ENCODE results near the gene PRPSAP1.
A peak's percentile ranks its signal among the peaks of the same experiment; 100 is the strongest.

PRPSAP1 gene

DNA sequence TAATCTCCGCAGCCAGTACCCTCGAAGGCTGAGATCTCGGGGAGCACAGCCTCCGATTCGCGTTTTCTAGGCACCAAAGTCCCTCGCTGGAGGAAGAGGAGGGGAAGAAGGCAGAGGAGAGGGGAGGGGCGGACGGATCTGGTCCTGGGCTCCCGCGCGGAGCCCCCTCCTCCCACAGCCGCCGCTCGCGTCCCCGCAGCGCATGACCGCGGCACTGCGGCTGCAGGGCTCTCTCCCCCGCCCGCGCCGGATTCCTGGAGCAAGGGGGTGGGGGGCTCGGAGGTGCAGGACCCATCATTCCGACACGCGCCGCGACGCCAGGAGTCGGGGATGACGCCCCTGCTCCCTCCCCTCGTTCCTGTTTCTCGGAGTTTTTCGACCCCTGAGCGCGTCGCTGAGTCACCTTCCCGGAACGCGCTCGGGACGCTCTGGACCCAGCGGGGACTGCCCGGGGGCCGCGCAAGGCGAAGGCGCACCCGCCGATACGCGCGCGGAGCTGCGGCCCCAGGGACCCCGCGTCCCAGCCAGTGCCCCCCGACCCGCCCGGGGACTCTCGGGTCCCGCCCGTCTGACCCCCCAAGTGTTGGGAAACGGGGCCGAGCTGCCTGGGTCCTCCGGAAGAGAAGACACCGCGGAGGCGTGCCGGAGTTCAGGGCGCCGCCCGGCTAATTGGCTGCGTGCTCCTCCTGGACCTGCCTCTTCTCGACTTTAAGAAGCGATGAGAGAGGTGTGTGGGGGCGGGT lies 29.3 kb upstream of the PRPSAP1 start:
- TF ChIP-seq ZFP3 (CRISPR knock-in tag; IDR thresholded peaks at IDR 0.05) (no peak), ZNF70 (CRISPR knock-in tag; IDR thresholded peaks at IDR 0.05) (no peak), GLIS3 (CRISPR knock-in tag; IDR thresholded peaks at IDR 0.05) (no peak), ISL1 (CRISPR knock-in tag; IDR thresholded peaks at IDR 0.05) (no peak), TOX (CRISPR knock-in tag; IDR thresholded peaks at IDR 0.05; ENCODE audit: borderline replicate concordance) (no peak), RARB (CRISPR knock-in tag; IDR thresholded peaks at IDR 0.05) (no peak), ZFP30 (CRISPR knock-in tag; IDR thresholded peaks at IDR 0.05) (no peak)
- TF ChIP-seq, protein P1, sequence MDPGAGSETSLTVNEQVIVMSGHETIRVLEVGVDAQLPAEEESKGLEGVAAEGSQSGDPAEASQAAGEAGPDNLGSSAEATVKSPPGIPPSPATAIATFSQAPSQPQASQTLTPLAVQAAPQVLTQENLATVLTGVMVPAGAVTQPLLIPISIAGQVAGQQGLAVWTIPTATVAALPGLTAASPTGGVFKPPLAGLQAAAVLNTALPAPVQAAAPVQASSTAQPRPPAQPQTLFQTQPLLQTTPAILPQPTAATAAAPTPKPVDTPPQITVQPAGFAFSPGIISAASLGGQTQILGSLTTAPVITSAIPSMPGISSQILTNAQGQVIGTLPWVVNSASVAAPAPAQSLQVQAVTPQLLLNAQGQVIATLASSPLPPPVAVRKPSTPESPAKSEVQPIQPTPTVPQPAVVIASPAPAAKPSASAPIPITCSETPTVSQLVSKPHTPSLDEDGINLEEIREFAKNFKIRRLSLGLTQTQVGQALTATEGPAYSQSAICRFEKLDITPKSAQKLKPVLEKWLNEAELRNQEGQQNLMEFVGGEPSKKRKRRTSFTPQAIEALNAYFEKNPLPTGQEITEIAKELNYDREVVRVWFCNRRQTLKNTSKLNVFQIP (CRISPR knock-in tag; IDR thresholded peaks at IDR 0.05; ENCODE audit: borderline replicate concordance, low read depth), result no peak
- TF ChIP-seq, protein P2, sequence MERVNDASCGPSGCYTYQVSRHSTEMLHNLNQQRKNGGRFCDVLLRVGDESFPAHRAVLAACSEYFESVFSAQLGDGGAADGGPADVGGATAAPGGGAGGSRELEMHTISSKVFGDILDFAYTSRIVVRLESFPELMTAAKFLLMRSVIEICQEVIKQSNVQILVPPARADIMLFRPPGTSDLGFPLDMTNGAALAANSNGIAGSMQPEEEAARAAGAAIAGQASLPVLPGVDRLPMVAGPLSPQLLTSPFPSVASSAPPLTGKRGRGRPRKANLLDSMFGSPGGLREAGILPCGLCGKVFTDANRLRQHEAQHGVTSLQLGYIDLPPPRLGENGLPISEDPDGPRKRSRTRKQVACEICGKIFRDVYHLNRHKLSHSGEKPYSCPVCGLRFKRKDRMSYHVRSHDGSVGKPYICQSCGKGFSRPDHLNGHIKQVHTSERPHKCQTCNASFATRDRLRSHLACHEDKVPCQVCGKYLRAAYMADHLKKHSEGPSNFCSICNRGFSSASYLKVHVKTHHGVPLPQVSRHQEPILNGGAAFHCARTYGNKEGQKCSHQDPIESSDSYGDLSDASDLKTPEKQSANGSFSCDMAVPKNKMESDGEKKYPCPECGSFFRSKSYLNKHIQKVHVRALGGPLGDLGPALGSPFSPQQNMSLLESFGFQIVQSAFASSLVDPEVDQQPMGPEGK (CRISPR knock-in tag; IDR thresholded peaks at IDR 0.05; ENCODE audit: borderline replicate concordance), result no peak
- TF ChIP-seq, protein P3, sequence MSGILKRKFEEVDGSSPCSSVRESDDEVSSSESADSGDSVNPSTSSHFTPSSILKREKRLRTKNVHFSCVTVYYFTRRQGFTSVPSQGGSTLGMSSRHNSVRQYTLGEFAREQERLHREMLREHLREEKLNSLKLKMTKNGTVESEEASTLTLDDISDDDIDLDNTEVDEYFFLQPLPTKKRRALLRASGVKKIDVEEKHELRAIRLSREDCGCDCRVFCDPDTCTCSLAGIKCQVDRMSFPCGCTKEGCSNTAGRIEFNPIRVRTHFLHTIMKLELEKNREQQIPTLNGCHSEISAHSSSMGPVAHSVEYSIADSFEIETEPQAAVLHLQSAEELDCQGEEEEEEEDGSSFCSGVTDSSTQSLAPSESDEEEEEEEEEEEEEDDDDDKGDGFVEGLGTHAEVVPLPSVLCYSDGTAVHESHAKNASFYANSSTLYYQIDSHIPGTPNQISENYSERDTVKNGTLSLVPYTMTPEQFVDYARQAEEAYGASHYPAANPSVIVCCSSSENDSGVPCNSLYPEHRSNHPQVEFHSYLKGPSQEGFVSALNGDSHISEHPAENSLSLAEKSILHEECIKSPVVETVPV (CRISPR knock-in tag; IDR thresholded peaks at IDR 0.05), result no peak
- TF ChIP-seq, protein P4, sequence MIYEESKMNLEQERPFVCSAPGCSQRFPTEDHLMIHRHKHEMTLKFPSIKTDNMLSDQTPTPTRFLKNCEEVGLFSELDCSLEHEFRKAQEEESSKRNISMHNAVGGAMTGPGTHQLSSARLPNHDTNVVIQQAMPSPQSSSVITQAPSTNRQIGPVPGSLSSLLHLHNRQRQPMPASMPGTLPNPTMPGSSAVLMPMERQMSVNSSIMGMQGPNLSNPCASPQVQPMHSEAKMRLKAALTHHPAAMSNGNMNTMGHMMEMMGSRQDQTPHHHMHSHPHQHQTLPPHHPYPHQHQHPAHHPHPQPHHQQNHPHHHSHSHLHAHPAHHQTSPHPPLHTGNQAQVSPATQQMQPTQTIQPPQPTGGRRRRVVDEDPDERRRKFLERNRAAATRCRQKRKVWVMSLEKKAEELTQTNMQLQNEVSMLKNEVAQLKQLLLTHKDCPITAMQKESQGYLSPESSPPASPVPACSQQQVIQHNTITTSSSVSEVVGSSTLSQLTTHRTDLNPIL (CRISPR knock-in tag; IDR thresholded peaks at IDR 0.05; ENCODE audit: low read depth), result no peak
- peak; percentile 33 for ATAC-seq

DNA sequence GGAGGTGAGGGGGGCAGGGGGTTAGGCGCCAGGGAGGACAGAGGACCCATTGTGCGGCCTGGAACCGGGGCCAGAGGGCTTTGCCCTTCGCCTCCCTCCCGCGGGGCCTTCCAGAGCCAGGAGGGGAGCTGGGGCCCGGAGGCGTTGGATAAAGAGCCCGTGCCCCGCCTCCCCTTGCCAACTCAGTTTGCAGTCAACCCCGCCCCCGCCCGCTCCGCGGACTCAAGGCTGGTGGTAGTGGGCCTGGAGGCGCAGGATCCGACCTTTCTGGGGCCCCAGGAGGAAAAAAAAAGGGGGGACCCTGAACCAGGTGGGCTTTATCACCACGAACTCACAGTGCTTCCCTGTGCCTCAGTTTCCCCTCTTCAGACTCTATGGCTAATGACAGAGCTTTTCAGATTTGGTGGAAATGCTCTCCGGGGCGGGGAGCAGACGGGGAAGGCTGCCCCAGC lies 28.7 kb upstream of the PRPSAP1 start:
- TF ChIP-seq ESRRG (CRISPR knock-in tag; IDR thresholded peaks at IDR 0.05) (no peak), ZFP3 (CRISPR knock-in tag; IDR thresholded peaks at IDR 0.05) (no peak), ISL1 (CRISPR knock-in tag; IDR thresholded peaks at IDR 0.05) (no peak), RARB (CRISPR knock-in tag; IDR thresholded peaks at IDR 0.05) (no peak), ARNTL (CRISPR knock-in tag; IDR thresholded peaks at IDR 0.05; ENCODE audit: borderline replicate concordance, low read depth) (no peak), ZNF70 (CRISPR knock-in tag; IDR thresholded peaks at IDR 0.05) (no peak), ZNF565 (CRISPR knock-in tag; conservative IDR thresholded peaks at IDR 0.05; ENCODE audit: low read depth) (no peak), TOX (CRISPR knock-in tag; IDR thresholded peaks at IDR 0.05; ENCODE audit: borderline replicate concordance) (no peak), ZNF8 (CRISPR knock-in tag; IDR thresholded peaks at IDR 0.05) (no peak), ZFP30 (CRISPR knock-in tag; IDR thresholded peaks at IDR 0.05) (no peak), GLIS3 (CRISPR knock-in tag; IDR thresholded peaks at IDR 0.05) (no peak), OSR1 (CRISPR knock-in tag; IDR thresholded peaks at IDR 0.05) (no peak), PPARA (CRISPR knock-in tag; IDR thresholded peaks at IDR 0.05; ENCODE audit: borderline replicate concordance) (no peak)
- TF ChIP-seq, protein P2 (CRISPR knock-in tag; IDR thresholded peaks at IDR 0.05; ENCODE audit: borderline replicate concordance), result no peak
- TF ChIP-seq, protein P1 (CRISPR knock-in tag; IDR thresholded peaks at IDR 0.05; ENCODE audit: borderline replicate concordance, low read depth), result no peak
- TF ChIP-seq, protein P3 (CRISPR knock-in tag; IDR thresholded peaks at IDR 0.05), result no peak
- no peak for ATAC-seq

All from SK-N-SH treated with all-trans-retinoic acid at 6 μM for 48 hours (cell line).